Ascending aorta (tissue), 2 donors: ENCODE results near the gene APOBEC3B. TPM values are rescaled to one million over a fixed set of nuclear protein-coding genes. Genes with fewer than 3 reads are reported as not detected.
"Not testable (repeated sequence)": the region's sequence is repeated elsewhere in the genome, so short reads cannot be mapped to it uniquely, and the experiment has no call there.

Experiments
- DNase-seq, 2 donors: peaks; one replicate each; pipeline ENCODE4 v3.0.0-alpha.2; 2019; ENCODE audit warnings: low spot score in 2 of 2
- H3K27ac ChIP-seq, 2 donors: fragments of 200-600 bp; sonication (generic); one replicate each; pipeline ENCODE4 v1.5.1; 2016 to 2017; ENCODE audit warnings: mild to moderate bottlenecking in 1 of 2
- H3K27me3 ChIP-seq: fragments of 200-600 bp; sonication (generic); one replicate; pipeline ENCODE4 v1.5.1; 2017
- H3K36me3 ChIP-seq, 2 donors: fragments of 200-600 bp; sonication (generic); one replicate each; pipeline ENCODE4 v1.5.1; 2016
- H3K4me1 ChIP-seq, 2 donors: fragments of 200-600 bp; sonication (generic); one replicate each; pipeline ENCODE4 v1.5.1; 2016 to 2017; ENCODE audit warnings: mild to moderate bottlenecking in 1 of 2
- H3K4me3 ChIP-seq, 2 donors: fragments of 200-600 bp; sonication (generic); one replicate each; pipeline ENCODE4 v1.5.1; 2016 to 2017; ENCODE audit warnings: mild to moderate bottlenecking in 1 of 2
- H3K9me3 ChIP-seq, 2 donors: fragments of 200-600 bp; sonication (generic); one replicate each; pipeline ENCODE4 v1.5.1; 2016
- intact Hi-C: fragments of 100-400 bp; cut with DNase I; formaldehyde crosslinking; loops from one replicate; pipeline ENCODE4 v1.15.1; 2023
- total RNA-seq: library from RNA; depleted of rRNA; stranded (reverse); fragments of >200 nt; gene quantifications from one replicate; pipeline ENCODE4 v1.1.0, GENCODE V29; 2016
- TF ChIP-seq, protein P1 (sequence below), 3 experiments: fragments of 200-600 bp in 2 of 3; fragments of 450-650 bp in 1 of 3; sonication (generic) in 2 of 3; IDR thresholded peaks; one replicate each; pipeline ENCODE4 v1.5.1; 2016 to 2019; ENCODE audit warnings: antibody characterized with exemption in 3 of 3, mild to moderate bottlenecking in 1 of 3, moderate library complexity in 1 of 3

Gene APOBEC3B
- total RNA-seq, 1 donor from 2014 or later = 0.64 TPM

DNA sequence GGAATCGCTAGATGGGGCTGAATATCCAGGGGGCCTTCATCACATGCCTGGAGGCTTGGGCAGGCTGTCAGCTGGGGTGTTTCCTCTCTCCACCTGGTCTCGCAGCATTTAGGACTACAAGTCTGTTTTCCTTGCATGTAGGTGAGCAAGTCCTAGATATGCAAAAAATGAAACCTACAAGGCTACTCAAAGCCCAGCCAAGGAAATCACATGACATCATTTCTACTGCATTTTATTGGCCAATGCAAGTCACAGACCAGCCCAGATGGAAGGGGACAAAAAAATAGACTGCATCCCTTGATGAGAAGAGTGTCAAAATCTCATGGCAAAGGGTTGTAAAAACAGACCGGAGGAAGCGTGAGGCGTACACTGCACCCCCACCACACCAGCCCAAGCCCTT, 9.6 kb upstream of the APOBEC3B start:
- H3K27me3 ChIP-seq = no peaks in the 10 kb centered on the region
- H3K9me3 ChIP-seq = no peaks in the 10 kb centered on the region
- no peaks in the 10 kb centered on the region for H3K36me3 ChIP-seq
- no peak overlapping the region for H3K4me3 ChIP-seq
- no peaks in the 10 kb centered on the region for H3K4me1 ChIP-seq
- TF ChIP-seq, protein P1, sequence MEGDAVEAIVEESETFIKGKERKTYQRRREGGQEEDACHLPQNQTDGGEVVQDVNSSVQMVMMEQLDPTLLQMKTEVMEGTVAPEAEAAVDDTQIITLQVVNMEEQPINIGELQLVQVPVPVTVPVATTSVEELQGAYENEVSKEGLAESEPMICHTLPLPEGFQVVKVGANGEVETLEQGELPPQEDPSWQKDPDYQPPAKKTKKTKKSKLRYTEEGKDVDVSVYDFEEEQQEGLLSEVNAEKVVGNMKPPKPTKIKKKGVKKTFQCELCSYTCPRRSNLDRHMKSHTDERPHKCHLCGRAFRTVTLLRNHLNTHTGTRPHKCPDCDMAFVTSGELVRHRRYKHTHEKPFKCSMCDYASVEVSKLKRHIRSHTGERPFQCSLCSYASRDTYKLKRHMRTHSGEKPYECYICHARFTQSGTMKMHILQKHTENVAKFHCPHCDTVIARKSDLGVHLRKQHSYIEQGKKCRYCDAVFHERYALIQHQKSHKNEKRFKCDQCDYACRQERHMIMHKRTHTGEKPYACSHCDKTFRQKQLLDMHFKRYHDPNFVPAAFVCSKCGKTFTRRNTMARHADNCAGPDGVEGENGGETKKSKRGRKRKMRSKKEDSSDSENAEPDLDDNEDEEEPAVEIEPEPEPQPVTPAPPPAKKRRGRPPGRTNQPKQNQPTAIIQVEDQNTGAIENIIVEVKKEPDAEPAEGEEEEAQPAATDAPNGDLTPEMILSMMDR (IDR thresholded peaks at IDR 0.05) = no peak
- H3K27ac ChIP-seq = no peak overlapping the region
- intact Hi-C loops = no loop called here
- DNase-seq = no peak

DNA sequence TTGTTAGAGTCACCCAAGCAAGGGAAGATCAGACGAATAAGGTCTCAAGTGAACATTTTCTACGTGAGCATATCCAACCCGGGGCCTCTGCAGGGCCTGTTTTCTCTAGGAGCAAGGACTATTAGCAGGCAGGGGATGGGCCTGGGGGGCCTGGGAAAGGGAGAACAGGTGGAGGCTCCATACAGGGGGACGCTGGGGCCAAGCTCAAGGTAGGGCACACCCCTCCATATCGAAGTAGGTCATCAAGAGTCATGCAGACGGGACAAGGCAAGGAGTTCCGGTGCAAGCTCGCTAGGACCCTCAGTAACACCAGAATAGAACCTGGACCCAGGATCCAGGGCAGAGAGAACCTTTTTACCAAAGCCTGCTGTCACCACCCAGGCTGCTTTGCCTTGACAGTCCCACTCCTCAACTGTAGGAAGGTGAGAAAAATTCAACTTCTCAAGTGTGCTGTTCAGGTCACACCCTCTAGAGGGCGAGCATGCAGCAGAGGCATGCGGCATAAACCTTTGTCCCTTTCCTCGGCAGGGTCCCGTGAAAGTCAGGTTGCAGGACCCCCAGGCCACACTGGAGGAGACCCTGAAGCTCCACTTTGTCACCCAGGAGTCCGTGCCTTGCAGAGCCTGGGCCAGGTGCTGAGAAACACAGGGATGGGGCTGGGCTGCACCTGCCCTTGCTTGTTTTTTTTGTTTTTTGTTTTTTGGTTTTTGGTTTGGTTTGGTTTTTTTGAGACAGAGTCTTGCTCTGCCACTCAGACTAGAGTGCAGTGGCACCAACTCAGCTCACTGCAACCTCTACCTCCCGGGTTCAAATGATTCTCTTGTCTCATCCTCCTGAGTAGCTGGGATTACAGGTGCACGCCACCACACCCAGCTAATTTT, 8.6 kb upstream of the APOBEC3B start:
- no peak overlapping the region for H3K4me3 ChIP-seq
- no peak for DNase-seq
- H3K4me1 ChIP-seq = no peaks in the 10 kb centered on the region
- H3K27ac ChIP-seq = no peak overlapping the region
- intact Hi-C loops = no loop called here
- TF ChIP-seq, protein P1 (IDR thresholded peaks at IDR 0.05) = peak in 1 of 3 experiments; percentile 70
- no peaks in the 10 kb centered on the region for H3K27me3 ChIP-seq
- H3K36me3 ChIP-seq = no peaks in the 10 kb centered on the region
- H3K9me3 ChIP-seq = no peaks in the 10 kb centered on the region

DNA sequence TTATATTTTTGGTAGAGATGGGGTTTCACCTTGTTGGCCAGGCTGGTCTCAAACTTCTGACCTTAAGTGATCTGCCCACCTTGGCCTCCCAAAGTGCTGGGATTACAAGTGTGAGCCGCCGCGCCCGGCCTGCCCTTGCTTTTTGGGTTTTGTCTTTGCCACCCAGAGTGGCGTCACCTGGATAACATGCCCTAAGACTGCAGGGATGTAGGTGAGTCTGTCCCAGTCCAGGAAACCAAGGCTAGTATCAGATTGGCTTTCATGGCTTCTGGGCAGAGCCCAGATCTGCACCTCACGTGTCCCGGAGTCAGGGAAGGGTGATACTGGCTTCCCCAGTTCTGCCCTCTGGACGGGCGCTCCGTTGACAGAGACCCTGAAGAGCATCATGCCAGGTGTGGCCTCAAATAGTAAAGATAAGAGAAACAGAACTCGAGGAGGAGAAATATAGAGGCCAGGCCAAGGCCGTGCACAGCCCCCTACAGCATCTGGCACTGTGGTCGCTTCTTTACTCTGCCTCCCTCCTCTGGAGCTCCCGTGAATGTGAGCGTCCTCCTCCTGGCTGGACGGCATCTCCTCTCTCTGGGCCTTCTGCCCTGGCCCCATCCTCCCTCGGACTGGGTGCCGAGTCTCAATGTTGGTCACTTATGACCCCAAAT, 7.8 kb upstream of the APOBEC3B start:
- Histone ChIP-seq H3K4me3 (no peak overlapping the region), H3K36me3 (no peaks in the 10 kb centered on the region), H3K4me1 (no peaks in the 10 kb centered on the region), H3K9me3 (no peaks in the 10 kb centered on the region), H3K27ac (no peak overlapping the region), H3K27me3 (no peaks in the 10 kb centered on the region)
- no peak for DNase-seq
- TF ChIP-seq, protein P1 (IDR thresholded peaks at IDR 0.05) = no peak
- intact Hi-C loops = no loop called here

DNA sequence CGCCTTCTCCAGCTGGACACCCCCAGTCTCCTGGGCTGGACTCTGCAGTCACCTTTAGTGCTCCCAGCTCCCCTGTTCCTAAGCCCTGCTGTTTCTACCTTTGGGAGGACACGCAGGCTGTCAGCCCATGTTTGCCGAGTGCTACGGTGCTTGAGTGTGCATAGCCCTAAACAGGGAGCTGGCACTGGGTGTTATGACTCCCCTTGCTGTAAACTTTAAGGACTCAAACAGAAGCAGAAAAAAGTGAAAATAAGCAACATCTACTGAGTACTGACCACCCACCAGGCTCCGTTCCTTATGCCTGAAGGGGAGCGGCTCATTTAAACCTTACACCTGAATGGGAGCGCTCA, 7.3 kb upstream of the APOBEC3B start:
- intact Hi-C loops = no loop called here
- Histone ChIP-seq H3K36me3 (no peaks in the 10 kb centered on the region), H3K9me3 (no peaks in the 10 kb centered on the region), H3K4me1 (no peaks in the 10 kb centered on the region), H3K27me3 (no peaks in the 10 kb centered on the region), H3K27ac (no peak overlapping the region), H3K4me3 (no peak overlapping the region)
- DNase-seq = no peak
- TF ChIP-seq, protein P1 (IDR thresholded peaks at IDR 0.05) = no peak

DNA sequence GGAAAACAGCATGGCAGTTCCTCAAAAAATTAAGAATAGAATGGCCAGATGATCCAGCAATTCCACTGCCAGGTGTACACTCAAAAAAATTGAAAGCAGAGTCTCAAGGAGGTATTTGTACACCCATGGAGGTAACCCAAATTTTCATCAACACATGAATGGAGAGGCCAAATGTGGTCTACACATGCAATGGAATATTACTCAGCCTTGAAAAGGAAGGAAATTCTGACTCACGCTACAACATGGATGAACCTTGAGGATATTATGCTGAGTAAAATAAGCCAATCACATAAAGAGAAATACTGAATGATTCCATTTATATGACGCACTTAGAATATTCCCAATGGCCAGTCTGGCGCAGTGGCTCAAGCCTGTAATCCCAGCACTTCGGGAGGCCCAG, 4.9 kb upstream of the APOBEC3B start:
- H3K27ac ChIP-seq, H3K27me3 ChIP-seq, H3K9me3 ChIP-seq, DNase-seq, H3K36me3 ChIP-seq, H3K4me1 ChIP-seq, intact Hi-C loops, H3K4me3 ChIP-seq: not testable (repeated sequence)

DNA sequence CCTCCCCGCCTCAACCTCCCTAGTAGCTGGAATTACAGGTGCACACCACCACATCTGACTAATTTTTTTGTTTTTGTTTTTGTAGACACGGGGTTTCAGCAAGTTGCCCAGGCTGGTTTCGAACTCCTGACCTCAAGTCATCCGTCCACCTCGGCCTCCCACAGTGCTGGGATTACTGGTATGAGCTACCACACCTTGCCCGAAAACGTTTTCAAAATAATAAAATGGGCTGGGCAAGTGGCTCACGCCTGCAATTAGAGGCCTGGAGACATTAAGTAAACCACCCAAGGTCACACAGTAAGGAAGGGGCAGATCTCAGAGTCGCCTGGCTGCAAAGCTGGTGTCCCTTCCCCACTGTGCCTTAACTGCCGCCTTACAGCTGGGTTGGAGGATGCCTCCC, 1.6 kb upstream of the APOBEC3B start:
- not testable (repeated sequence) for DNase-seq, H3K36me3 ChIP-seq, H3K27me3 ChIP-seq, H3K4me3 ChIP-seq, H3K9me3 ChIP-seq, H3K27ac ChIP-seq
- peaks cover 0 to 10% of the 10 kb centered on the region in 2 donors for H3K4me1 ChIP-seq
- intact Hi-C loops = loop anchor here (5.0 kb wide), 1 partner anchor 108 kb away; the partner anchor contains the start of gene CBX6
